OCI-LY7 (cell line): ENCODE results near the gene SLC9A9.
"Not testable (repeated sequence)": the region's sequence is repeated elsewhere in the genome, so short reads cannot be mapped to it uniquely, and the experiment has no call there.

Experiments used
- EZH2phosphoT487 ChIP-seq: fragments of 200-600 bp; sonication (generic); IDR thresholded peaks from 2 replicates; pipeline ENCODE4 v1.6.1; 2018; ENCODE audit warnings: low read depth, borderline replicate concordance, mild to moderate bottlenecking, mixed run types, antibody characterized with exemption, low read length, moderate library complexity, mixed read lengths
- TF ChIP-seq, protein P1 (sequence below): fragments of 200-600 bp; sonication (generic); conservative IDR thresholded peaks from 2 replicates; pipeline ENCODE4 v1.5.1; 2014; ENCODE audit warnings: mild to moderate bottlenecking, antibody characterized with exemption, low read length, moderate library complexity, mixed read lengths

DNA sequence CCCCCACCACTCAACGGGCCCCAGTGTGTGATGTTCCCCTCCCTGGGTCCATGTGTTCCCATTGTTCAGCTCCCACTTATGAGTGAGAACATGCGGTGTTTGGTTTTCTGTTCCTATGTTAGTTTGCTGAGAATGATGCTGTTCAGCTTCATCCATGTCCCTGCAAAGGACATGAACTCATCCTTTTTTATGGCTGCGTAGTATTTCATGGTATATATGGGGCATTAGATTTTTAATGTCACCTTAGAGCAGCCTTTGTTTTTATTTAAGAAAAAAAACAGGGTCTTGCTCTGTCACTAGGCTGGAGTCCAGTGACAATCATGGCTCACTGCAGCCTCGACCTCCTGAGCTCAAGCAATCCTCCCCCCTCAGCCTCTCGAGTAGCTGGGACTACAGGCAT lies 568.7 kb downstream of the SLC9A9 start:
- TF ChIP-seq, protein P1, sequence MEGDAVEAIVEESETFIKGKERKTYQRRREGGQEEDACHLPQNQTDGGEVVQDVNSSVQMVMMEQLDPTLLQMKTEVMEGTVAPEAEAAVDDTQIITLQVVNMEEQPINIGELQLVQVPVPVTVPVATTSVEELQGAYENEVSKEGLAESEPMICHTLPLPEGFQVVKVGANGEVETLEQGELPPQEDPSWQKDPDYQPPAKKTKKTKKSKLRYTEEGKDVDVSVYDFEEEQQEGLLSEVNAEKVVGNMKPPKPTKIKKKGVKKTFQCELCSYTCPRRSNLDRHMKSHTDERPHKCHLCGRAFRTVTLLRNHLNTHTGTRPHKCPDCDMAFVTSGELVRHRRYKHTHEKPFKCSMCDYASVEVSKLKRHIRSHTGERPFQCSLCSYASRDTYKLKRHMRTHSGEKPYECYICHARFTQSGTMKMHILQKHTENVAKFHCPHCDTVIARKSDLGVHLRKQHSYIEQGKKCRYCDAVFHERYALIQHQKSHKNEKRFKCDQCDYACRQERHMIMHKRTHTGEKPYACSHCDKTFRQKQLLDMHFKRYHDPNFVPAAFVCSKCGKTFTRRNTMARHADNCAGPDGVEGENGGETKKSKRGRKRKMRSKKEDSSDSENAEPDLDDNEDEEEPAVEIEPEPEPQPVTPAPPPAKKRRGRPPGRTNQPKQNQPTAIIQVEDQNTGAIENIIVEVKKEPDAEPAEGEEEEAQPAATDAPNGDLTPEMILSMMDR: not testable (repeated sequence)
- not testable (repeated sequence) for TF ChIP-seq EZH2phosphoT487
